Measurements from ENCODE around the gene DPM2.

- TF ChIP-seq CTCF (IDR thresholded peaks at IDR 0.05; ENCODE audit: borderline replicate concordance, extremely low read depth, low read length, poor library complexity, severe bottlenecking) (no peak), EZH2 (IDR thresholded peaks at IDR 0.05; ENCODE audit: borderline replicate concordance, low read depth, low read length, severe bottlenecking) (no peak)
Observed at GRCh38 chr9:127927988-127928675, 9.5 kb downstream of the DPM2 start.

All from DND-41 (cell line).